HPDE6-E6E7 (cell line): Measurements from ENCODE around the gene BPIFB3.
"Not testable (repeated sequence)": the region's sequence is repeated elsewhere in the genome, so short reads cannot be mapped to it uniquely, and the experiment has no call there.

Experiments used
- DNase-seq: peaks from one replicate; pipeline ENCODE4 v3.0.0; 2011; ENCODE audit warnings: missing footprints; ENCODE audit errors: extremely low spot score

The BPIFB3 gene

GRCh38 chr20:33028875-33029274 lies 24.8 kb upstream of the BPIFB3 start:
- no peak for DNase-seq

DNA sequence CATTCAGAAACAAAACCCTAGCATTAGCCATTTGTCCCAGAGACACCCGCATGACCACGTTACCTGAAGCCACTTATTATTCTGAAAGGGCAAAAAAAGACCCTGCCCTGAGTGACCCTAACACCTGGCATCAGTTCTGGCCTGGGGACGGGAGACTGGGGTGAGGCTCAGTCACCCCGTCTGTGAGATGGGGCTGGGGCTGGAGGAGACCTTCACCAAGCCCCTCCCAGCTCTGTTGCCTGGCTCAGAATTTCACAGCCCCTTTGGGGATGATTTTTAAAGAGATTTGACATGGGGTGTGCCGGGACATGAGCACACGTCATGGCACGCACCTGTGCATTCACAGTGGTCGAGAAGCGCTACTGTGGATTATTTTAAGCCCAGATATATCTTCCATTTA lies 23.6 kb upstream of the BPIFB3 start:
- DNase-seq: no peak

- no peak for DNase-seq
These were observed 23.1 kb upstream of the BPIFB3 start for GRCh38 chr20:33030569-33030968.

DNA sequence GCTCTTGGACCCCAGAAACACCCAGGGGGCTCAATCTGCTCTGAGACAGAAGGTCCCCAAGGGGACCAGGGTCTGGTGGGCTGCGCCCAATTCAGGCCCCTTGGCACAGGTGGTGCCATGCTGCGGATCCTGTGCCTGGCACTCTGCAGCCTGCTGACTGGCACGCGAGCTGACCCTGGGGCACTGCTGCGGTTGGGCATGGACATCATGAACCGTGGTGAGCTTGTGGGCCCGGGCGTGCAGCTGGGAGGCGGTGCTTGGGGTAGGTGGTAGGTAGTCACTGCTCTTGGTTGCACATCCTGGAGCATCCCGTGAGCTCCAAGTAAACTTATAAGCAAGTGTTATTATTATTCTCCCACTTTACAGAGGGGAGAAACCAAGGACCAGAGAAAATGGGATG lies 22.2 kb upstream of the BPIFB3 start, which contains the start of gene BPIFB6:
Gene BPIFB6, plus strand, starts transcription at position 118 of the 400 bp plus-strand sequence. Its CDS starts 0 bp downstream, at position 118.
- DNase-seq: no peak

DNA sequence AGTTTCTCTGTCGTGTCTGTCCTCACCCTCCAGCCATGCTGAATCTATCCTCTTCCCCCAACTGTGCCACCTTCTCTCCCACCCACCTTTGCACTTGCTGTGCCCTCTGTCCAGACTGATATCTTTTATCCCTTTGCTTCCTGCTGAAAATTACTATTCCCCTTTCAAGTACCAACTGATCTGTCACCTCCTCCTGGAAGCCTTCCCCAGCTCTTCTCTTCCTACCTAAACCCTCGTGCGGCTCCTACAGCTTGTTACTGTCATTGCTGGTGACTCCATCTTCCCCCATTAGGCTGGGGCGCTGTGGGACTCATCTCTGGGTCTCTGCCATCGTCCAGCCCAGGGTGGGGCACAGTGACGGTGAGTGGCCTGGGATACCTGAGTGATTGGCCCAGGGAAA lies 21.1 kb upstream of the BPIFB3 start:
- no peak for DNase-seq

DNA sequence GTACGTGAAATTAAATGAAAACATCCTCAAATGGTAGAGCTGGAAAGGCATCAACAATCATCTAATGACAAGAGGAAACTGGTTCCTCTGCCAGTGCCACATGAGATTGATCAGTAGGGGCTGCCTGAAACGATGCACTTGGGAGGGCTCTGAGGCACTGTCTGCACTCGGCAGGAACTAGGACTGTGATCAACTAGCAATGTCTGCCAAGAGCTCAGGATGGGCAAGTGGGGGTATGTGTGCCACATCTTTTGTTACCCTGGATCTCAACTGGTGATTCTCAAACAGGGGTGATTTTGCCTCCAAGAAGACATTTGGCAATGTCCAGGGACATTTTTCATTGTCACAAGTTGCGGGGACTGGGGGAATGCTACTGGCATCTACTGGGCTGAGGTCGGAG lies 20.3 kb upstream of the BPIFB3 start:
- DNase-seq: no peak

GRCh38 chr20:33034115-33034514 lies 19.6 kb upstream of the BPIFB3 start:
- DNase-seq: no peak

- no peak for DNase-seq
These were observed 18.7 kb upstream of the BPIFB3 start for GRCh38 chr20:33034901-33035492.

GRCh38 chr20:33037456-33037855 lies 16.2 kb upstream of the BPIFB3 start:
- DNase-seq: no peak

DNA sequence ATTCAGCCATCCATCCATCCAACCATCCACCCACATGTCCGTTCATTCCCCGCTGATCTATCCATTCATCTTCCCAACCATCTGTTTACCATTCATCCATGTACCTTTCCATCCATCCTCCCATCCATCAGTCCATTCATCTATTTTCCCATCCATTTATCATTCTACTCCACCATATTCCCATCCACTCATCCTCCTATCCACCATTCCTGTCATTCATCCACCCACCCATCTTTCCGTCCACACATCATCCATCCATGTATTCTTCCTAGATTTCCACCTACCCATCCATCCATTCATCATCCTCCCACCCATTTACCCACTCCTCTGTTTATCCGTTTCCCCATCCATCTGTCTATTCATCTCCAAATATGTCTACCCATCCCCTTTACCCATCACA lies 15.5 kb upstream of the BPIFB3 start:
- no peak for DNase-seq

GRCh38 chr20:33042430-33042829 lies 11.3 kb upstream of the BPIFB3 start:
- no peak for DNase-seq

- DNase-seq: no peak
These were observed 10.5 kb upstream of the BPIFB3 start for GRCh38 chr20:33042983-33043730.

DNA sequence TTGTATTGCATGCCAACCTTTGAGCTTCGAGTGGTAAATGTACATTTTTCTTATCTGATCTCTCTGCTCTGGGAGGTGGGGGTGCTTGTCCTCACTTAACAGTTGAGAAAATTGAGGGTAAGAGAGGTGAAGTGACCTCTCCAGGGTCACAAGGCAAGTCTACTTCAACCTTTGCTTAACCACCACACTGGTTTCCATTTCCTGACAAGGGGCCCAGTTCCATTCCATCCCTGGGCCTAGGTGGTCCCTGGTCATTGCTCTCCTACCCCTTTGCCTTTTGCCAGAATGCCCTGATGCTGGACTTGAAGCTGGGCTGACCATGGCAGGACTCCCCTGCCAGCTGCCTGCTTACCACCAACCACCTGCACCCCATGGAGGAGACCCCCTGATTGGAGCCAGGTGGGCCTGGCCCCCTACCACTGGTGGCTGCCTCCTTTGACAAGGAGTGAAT lies 9.9 kb upstream of the BPIFB3 start:
- DNase-seq: no peak

DNA sequence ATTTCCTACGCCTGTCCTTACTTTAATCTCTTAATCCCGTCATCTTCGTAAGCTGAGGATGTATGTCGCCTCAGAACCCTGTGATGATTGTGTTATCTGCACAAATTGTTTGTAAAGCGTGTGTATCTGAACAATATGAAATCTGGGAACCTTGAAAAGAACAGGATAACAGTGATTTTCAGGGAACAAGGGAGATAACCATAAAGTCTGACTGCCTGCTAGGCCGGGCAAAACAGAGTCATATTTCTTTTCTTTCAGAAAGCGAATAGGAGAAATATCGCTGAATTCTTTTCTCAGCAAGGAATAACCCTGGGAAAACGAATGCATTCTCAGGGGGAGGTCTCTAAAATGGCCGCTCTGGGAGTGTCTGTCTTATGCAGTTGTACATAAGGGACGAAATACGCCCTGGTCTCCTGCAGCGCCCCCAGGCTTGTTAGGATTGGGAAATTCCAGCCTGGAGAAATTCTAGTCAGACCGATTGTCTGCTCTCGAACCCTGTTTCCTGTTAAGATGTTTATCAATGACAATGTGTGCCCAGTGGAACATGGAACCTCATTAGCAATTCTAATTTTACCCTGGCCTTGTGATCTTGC lies 8.5 kb upstream of the BPIFB3 start:
- DNase-seq: not testable (repeated sequence)

GRCh38 chr20:33046412-33046811 lies 7.3 kb upstream of the BPIFB3 start:
- no peak for DNase-seq

GRCh38 chr20:33051333-33051732 lies 2.4 kb upstream of the BPIFB3 start:
- no peak for DNase-seq

GRCh38 chr20:33054381-33054780 lies 678 bp downstream of the BPIFB3 start:
- no peak for DNase-seq

- no peak for DNase-seq
These were observed 1.1 kb downstream of the BPIFB3 start for GRCh38 chr20:33054791-33055190.

- no peak for DNase-seq
These were observed 5.4 kb downstream of the BPIFB3 start for GRCh38 chr20:33059136-33059535.

GRCh38 chr20:33059741-33060390 lies 6.2 kb downstream of the BPIFB3 start:
- no peak for DNase-seq

- no peak for DNase-seq
These were observed 7.9 kb downstream of the BPIFB3 start for GRCh38 chr20:33061658-33062028.

- DNase-seq: no peak
These were observed 8.6 kb downstream of the BPIFB3 start for GRCh38 chr20:33062105-33062824.
